Stimulated activated naive CD4-positive, alpha-beta T cell (primary cell): ENCODE results near the gene SYNJ2.

Experiments used
- DNase-seq, 6 experiments: peaks; one replicate each; lab custom pipeline; 2025; lab: John Stamatoyannopoulos, UW

The SYNJ2 gene

GRCh38 chr6:158124288-158124687 is 142.6 kb downstream of the SYNJ2 start:
- DNase-seq: no peak

DNA sequence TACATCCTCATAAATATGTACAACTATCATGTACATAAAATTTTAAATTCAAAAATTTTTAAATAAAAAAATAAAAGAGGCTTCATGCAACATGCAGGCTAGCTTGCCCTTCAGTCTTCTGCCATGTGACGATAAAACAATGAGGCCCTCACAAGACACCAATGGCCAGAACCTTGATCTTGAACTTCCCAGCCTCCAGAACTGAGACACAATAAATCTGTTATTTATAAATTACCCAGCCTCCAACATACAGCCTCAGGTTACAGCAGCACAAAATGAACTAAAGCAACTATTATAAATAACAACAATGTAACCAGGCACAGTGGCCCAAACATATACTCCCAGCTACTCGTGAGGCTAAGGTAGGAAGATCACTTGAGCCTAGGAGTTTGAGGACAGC is 143.6 kb downstream of the SYNJ2 start:
- DNase-seq: no peak

DNA sequence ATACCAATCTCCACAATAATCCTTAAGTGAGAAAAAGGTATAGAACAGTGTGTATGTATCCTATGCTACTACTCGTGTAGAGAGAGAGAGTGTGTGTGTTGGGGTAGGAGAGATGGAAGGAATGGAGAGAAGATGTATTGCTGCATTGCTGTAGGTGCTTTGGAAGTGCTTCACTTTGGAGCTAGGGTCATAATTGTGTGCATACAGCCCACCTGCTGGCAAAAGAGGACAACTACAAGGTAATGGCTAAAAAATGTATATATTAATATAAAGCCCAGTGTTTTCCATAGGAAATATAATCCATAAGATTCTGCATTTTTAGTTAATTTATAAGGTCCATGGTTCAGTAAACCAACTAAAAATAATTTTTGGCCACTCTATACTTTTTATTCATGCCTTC is 150.3 kb downstream of the SYNJ2 start:
- no peak for DNase-seq

DNA sequence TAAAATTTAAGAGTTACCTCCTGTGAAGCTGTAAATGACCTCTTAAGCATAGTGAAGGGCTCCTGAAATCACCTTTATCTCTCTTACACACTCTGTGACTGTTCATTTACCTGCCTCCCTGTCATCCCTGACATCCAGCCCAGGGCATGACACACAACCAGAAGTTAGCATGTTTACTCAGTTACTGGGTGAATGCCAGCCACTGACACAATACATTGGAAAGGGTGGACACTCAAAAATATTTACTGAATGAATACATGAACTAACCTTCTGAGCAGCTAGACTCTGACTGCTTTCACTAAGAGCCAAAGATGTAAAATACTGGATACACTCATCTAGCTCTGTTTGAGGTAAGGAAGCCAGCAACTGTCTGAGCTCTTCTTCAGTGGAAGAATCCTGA is 161.1 kb downstream of the SYNJ2 start:
- no peak for DNase-seq

- no peak for DNase-seq
Observed at GRCh38 chr6:158143700-158144099, 162.0 kb downstream of the SYNJ2 start.
